ENCODE data around the gene ZBTB4. TPM values are rescaled to one million over a fixed set of nuclear protein-coding genes. Genes with fewer than 3 reads are reported as not detected.

ZBTB4 gene
- total RNA-seq, 1 experiment from 2014 or later = 17.1 TPM

DNA sequence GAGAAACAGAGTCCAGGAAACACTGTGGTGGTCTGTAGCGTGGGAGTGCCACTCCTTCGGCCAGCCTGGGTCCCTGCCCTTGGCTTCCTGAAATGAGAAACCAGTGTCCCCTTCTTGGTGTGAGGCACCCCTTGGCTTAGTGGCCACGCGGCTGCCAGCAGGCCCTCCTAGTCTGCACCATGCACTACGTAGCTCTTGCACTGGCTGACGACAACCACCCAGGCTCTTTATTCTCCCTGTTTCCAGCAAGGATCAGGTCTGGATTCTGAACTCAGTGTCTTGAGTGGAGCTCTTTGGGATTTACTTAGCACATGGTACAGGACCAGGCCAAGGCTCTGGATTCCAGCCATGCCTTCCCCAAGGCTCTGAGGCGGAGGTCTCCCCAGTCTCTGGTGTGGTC is 51.9 kb downstream of the ZBTB4 start (continued):
- no peak for TF ChIP-seq FOSL1 (IDR thresholded peaks at IDR 0.05; ENCODE audit: low read depth)
- no peak for TF ChIP-seq CBX3 (IDR thresholded peaks at IDR 0.05; ENCODE audit: low read depth)
- TF ChIP-seq, protein P1, sequence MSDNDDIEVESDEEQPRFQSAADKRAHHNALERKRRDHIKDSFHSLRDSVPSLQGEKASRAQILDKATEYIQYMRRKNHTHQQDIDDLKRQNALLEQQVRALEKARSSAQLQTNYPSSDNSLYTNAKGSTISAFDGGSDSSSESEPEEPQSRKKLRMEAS (IDR thresholded peaks at IDR 0.05) = no peak

GRCh38 chr17:7426896-7427489 is 52.4 kb downstream of the ZBTB4 start:
- CTCF ChIA-PET = no interaction called here
- no peak overlapping the region for H3K27ac ChIP-seq (ENCODE audit: low read depth, low read length)
- DNase-seq (ENCODE audit: low read depth, low spot score) (no peak), ATAC-seq (no peak)
- no peak overlapping the region for H3K4me2 ChIP-seq (ENCODE audit: low read length)
- H2AFZ ChIP-seq (ENCODE audit: low read depth, low read length, poor library complexity, severe bottlenecking) = no peak overlapping the region
- H3K4me1 ChIP-seq (ENCODE audit: control insufficient read depth in 1 of 2, insufficient read depth in 2 of 2, low read length in 2 of 2) = no peaks in the 10 kb centered on the region
- no peak overlapping the region for H3K9ac ChIP-seq (ENCODE audit: low read length)
- H3K79me2 ChIP-seq (ENCODE audit: insufficient read depth, low read length) = no peaks in the 10 kb centered on the region
- POLR2A ChIA-PET = no interaction called here
- TF ChIP-seq RAD21 (IDR thresholded peaks at IDR 0.05; ENCODE audit: low read depth) (no peak), SP1 (IDR thresholded peaks at IDR 0.05; ENCODE audit: low read depth) (no peak), CBX3 (IDR thresholded peaks at IDR 0.05; ENCODE audit: low read depth) (no peak), YY1 (IDR thresholded peaks at IDR 0.05; ENCODE audit: extremely low read depth, insufficient replicate concordance, low read depth, low read length) (no peak), CEBPB (IDR thresholded peaks at IDR 0.05; ENCODE audit: low read depth) (no peak), EGR1 (IDR thresholded peaks at IDR 0.05; ENCODE audit: low read depth) (no peak), JUND (IDR thresholded peaks at IDR 0.05) (no peak), ZFX (IDR thresholded peaks at IDR 0.05) (no peak), ELF1 (IDR thresholded peaks at IDR 0.05; ENCODE audit: borderline replicate concordance, low read depth) (no peak), POLR2A (IDR thresholded peaks at IDR 0.05; ENCODE audit: borderline replicate concordance, extremely low read depth, insufficient read depth, insufficient read length) (no peak), ZNF274 (IDR thresholded peaks at IDR 0.05; ENCODE audit: low read depth, low read length) (no peak), CTCF (IDR thresholded peaks at IDR 0.05 in 2 of 3, conservative IDR thresholded peaks at IDR 0.05 in 1 of 3; ENCODE audit: borderline replicate concordance in 1 of 3, insufficient read depth in 1 of 3, low read depth in 2 of 3, low read length in 2 of 3) (no peak), FOSL1 (IDR thresholded peaks at IDR 0.05; ENCODE audit: low read depth) (no peak), SRF (IDR thresholded peaks at IDR 0.05; ENCODE audit: low read depth) (no peak)
- TF ChIP-seq, protein P2, sequence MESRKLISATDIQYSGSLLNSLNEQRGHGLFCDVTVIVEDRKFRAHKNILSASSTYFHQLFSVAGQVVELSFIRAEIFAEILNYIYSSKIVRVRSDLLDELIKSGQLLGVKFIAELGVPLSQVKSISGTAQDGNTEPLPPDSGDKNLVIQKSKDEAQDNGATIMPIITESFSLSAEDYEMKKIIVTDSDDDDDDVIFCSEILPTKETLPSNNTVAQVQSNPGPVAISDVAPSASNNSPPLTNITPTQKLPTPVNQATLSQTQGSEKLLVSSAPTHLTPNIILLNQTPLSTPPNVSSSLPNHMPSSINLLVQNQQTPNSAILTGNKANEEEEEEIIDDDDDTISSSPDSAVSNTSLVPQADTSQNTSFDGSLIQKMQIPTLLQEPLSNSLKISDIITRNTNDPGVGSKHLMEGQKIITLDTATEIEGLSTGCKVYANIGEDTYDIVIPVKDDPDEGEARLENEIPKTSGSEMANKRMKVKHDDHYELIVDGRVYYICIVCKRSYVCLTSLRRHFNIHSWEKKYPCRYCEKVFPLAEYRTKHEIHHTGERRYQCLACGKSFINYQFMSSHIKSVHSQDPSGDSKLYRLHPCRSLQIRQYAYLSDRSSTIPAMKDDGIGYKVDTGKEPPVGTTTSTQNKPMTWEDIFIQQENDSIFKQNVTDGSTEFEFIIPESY (IDR thresholded peaks at IDR 0.05; ENCODE audit: extremely low read depth, insufficient replicate concordance, low read length) = no peak
- TF ChIP-seq, protein P1 (IDR thresholded peaks at IDR 0.05) = no peak
- no peaks in the 10 kb centered on the region for H3K9me3 ChIP-seq (ENCODE audit: control insufficient read depth in 1 of 2, insufficient read depth in 1 of 2, low read depth in 1 of 2, low read length in 2 of 2)
- RAD21 ChIA-PET (ENCODE audit: low non-redundant PET in 1 of 2, low total read pairs in 2 of 2, uncharacterized antibody in 2 of 2, unreplicated experiment in 2 of 2) = no interaction called here
- no peaks in the 10 kb centered on the region for H3K9me2 ChIP-seq (ENCODE audit: insufficient read depth)
- H3K4me3 ChIP-seq (replicated peaks in 1 of 2; ENCODE audit: low read depth in 1 of 2, low read length in 2 of 2) = no peak overlapping the region
- H3K27me3 ChIP-seq (ENCODE audit: insufficient read depth, low read length) = no peaks in the 10 kb centered on the region
- BruUV-seq (replicated peaks) = no TSS peak
- H3K36me3 ChIP-seq (ENCODE audit: control insufficient read depth in 1 of 2, insufficient read depth in 2 of 2, low read length in 2 of 2) = no peaks in the 10 kb centered on the region
- no peaks in the 10 kb centered on the region for H4K20me1 ChIP-seq (ENCODE audit: insufficient read depth)
- intact Hi-C loops (cut with micrococcal nuclease) = no loop called here

Measured in HCT116 (cell line).